Measurements from ENCODE around the gene BNC2. TPM values are rescaled to one million over a fixed set of nuclear protein-coding genes. Genes with fewer than 3 reads are reported as not detected.
"Not testable (repeated sequence)": the region's sequence is repeated elsewhere in the genome, so short reads cannot be mapped to it uniquely, and the experiment has no call there.

The BNC2 gene
- total and polyA plus RNA-seq, 7 donors: 0.23 to 205 (median 117) TPM

- DNase-seq: no peak
- TF ChIP-seq POLR2A (IDR thresholded peaks at IDR 0.05) (no peak), EP300 (IDR thresholded peaks at IDR 0.05) (no peak), CTCF (IDR thresholded peaks at IDR 0.05) (no peak), POLR2AphosphoS5 (IDR thresholded peaks at IDR 0.05) (no peak)
- WGBS, 2 donors: 90 to 91% methylated on average over 3 of the region's 3 CpGs
- Histone ChIP-seq H3K4me1 (peaks cover 0 to 51% (median 30%) of the 10 kb centered on the region in 4 donors), H3K36me3 (no peaks in the 10 kb centered on the region), H3K4me3 (no peak overlapping the region), H3K9me3 (no peaks in the 10 kb centered on the region), H3K27ac (peak overlapping the region in 3 of 4 donors; percentile 9 to 65 (median 15)), H3K27me3 (no peaks in the 10 kb centered on the region)
- intact Hi-C loops (cut with DNase I): no loop called here
Observed at GRCh38 chr9:16543225-16543624, 327.2 kb downstream of the BNC2 start.

DNA sequence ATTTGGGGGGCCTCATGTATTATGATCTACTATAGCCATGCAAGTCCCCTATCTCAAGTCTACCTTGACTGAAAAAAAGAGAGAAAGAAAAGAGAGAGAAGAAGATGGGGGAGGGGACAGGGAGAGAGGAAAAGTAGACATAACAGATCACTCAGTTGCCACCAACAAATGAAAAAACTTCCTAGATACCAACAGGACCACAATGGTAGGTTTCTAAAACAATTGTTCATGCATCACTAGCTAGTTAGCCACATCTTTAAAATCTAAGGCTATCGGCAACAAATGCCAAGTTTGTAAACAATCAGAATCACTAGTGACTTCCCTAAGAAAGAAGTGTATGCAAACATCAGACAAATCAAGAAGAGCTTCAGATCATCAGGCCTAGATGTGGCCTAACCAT lies 328.2 kb downstream of the BNC2 start:
- no peaks in the 10 kb centered on the region for H3K36me3 ChIP-seq
- peaks cover 0 to 51% (median 30%) of the 10 kb centered on the region in 4 donors for H3K4me1 ChIP-seq
- 70 to 92% methylated on average over 1 of the region's 1 CpG for WGBS, 2 donors
- intact Hi-C loops (cut with DNase I): no loop called here
- no peak overlapping the region for H3K4me3 ChIP-seq
- H3K9me3 ChIP-seq: no peaks in the 10 kb centered on the region
- no peaks in the 10 kb centered on the region for H3K27me3 ChIP-seq
- no peak overlapping the region for H3K27ac ChIP-seq
- TF ChIP-seq EP300 (IDR thresholded peaks at IDR 0.05) (no peak), POLR2AphosphoS5 (IDR thresholded peaks at IDR 0.05) (no peak), CTCF (IDR thresholded peaks at IDR 0.05) (no peak), POLR2A (IDR thresholded peaks at IDR 0.05) (no peak)
- no peak for DNase-seq

- no peaks in the 10 kb centered on the region for H3K9me3 ChIP-seq
- H3K36me3 ChIP-seq: no peaks in the 10 kb centered on the region
- 82 to 87% methylated on average over 7 of the region's 7 CpGs for WGBS, 2 donors
- no peak overlapping the region for H3K27ac ChIP-seq
- no peak overlapping the region for H3K4me3 ChIP-seq
- DNase-seq: no peak
- no peaks in the 10 kb centered on the region for H3K27me3 ChIP-seq
- TF ChIP-seq POLR2A (IDR thresholded peaks at IDR 0.05) (no peak), EP300 (IDR thresholded peaks at IDR 0.05) (no peak), POLR2AphosphoS5 (IDR thresholded peaks at IDR 0.05) (no peak), CTCF (IDR thresholded peaks at IDR 0.05) (no peak)
- H3K4me1 ChIP-seq: peaks cover 0 to 60% (median 40%) of the 10 kb centered on the region in 4 donors
- intact Hi-C loops (cut with DNase I): no loop called here
Observed at GRCh38 chr9:16540743-16541613, 329.5 kb downstream of the BNC2 start.

DNA sequence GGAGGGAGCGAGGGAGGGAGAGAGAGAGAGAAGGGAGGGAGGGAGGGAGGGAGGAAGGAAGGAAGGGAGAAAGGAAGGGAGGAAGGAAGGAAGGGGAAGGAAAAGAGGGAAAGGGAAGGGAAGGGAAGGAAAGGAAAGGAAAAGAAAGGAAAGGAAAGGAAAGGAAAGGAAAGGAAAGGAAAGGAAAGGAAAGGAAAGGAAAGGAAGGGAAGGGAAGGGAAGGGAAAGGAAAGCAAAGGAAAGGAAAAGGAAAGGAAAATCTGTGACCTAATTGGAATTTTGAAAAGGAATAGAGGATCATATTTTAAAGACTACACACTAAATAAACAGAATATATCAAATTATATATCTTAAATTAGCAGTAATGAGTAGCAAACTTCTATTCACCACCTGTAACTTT lies 330.8 kb downstream of the BNC2 start:
- H3K36me3 ChIP-seq, H3K4me3 ChIP-seq, H3K9me3 ChIP-seq, H3K27me3 ChIP-seq, H3K27ac ChIP-seq, DNase-seq: not testable (repeated sequence)
- peaks cover 0 to 57% (median 41%) of the 10 kb centered on the region in 4 donors for H3K4me1 ChIP-seq
- intact Hi-C loops (cut with DNase I): loop anchor here (5.0 kb wide), 1 partner anchor 33 kb away; no protein-coding TSS in a partner anchor
- WGBS, 2 donors: 96 to 100% methylated on average over 1 of the region's 1 CpG

DNA sequence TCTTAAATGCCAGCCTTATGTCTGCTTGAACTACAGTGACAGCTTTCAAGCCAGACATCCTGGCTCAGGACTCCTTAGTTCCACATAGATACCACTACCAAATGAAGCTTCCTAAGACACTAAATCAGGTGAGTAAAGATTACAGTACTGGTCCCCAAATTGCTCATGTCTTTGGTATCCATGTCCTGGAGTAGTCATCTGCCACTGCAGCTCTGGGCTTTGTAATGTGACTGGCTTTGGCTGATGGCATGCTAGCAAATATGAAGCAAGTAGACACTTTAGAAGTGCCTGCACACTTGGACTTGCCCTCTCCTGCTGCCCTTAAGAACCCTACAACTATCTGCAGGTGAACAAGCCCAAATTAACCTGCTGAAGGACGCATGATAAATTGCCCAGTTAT lies 334.9 kb downstream of the BNC2 start:
- H3K4me3 ChIP-seq: no peak overlapping the region
- no peaks in the 10 kb centered on the region for H3K36me3 ChIP-seq
- DNase-seq: no peak
- TF ChIP-seq EP300 (IDR thresholded peaks at IDR 0.05) (no peak), POLR2A (IDR thresholded peaks at IDR 0.05) (no peak), POLR2AphosphoS5 (IDR thresholded peaks at IDR 0.05) (no peak), CTCF (IDR thresholded peaks at IDR 0.05) (no peak)
- 89 to 93% methylated on average over 1 of the region's 1 CpG for WGBS, 2 donors
- H3K27me3 ChIP-seq: no peaks in the 10 kb centered on the region
- no peaks in the 10 kb centered on the region for H3K9me3 ChIP-seq
- intact Hi-C loops (cut with DNase I): loop anchor here (5.0 kb wide), 1 partner anchor 37 kb away; no protein-coding TSS in a partner anchor
- peak overlapping the region in 2 of 4 donors; percentile 50 to 55 for H3K27ac ChIP-seq
- H3K4me1 ChIP-seq: peaks cover 0 to 63% (median 39%) of the 10 kb centered on the region in 4 donors
